ENCODE measurements around the gene RGS11. TPM values are rescaled to one million over a fixed set of nuclear protein-coding genes. Genes with fewer than 3 reads are reported as not detected.

The RGS11 gene
- total RNA-seq, 2 donors from 2014 or later: 14.8 to 15.3 TPM

DNA sequence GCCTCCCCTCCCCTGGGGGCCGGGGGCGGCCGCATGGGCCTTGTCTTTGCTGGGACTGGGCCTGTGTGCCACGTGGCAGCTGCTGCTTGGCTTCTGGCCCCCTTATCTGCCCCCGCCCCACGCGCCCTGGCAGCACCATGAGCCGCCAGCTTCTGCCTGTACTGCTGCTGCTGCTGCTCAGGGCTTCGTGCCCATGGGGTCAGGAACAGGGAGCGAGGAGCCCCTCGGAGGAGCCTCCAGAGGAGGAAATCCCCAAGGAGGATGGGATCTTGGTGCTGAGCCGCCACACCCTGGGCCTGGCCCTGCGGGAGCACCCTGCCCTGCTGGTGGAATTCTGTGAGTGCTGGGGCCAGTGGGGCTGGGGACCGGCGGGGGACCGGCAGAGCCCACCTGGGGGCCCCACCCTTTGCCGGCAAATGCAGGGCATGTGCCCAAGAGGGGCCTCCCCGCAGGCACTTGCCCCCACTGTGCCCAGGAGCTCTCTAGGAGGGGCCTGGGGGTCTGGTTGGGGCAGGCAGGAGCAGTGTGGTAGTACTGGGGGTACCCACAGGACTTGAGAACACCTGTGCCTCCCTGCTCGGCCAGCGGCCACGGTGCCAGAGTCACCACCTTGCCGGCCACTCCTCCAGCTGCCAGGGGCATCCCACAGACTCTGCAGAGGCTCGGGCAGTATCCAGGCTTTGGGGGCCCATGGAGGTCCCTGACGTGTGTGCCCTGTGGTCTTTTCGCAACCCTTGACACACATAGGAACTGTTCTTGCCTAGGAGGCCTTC lies 7.5 kb upstream of the RGS11 start, which contains the start of gene PDIA2:
Gene PDIA2 (plus strand): TSS at position 132 of the 773 bp plus-strand sequence. CDS start 6 bp downstream, at position 138.
- DNase-seq: no peak
- peak in 1 of 2 donors; percentile 5 for ATAC-seq
- intact Hi-C loops (cut with DNase I): no loop called here

DNA sequence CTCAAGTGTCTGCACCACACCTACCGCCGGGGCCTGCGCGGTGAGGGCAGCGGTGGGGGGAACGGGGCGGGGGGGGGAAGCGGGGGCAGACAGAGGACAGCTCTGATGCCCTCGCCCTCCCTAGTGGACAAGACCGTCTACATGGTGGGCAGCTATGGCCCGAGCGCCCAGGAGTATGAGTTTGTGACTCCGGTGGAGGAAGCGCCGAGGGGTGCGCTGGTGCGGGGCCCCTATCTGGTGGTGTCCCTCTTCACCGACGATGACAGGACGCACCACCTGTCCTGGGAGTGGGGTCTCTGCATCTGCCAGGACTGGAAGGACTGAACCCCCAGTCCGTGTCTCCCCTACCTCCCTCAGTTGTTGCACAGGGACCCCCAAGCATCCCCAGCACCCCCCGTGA lies 6.7 kb upstream of the RGS11 start:
- DNase-seq (no peak), ATAC-seq (no peak)
- intact Hi-C loops (cut with DNase I): no loop called here

DNA sequence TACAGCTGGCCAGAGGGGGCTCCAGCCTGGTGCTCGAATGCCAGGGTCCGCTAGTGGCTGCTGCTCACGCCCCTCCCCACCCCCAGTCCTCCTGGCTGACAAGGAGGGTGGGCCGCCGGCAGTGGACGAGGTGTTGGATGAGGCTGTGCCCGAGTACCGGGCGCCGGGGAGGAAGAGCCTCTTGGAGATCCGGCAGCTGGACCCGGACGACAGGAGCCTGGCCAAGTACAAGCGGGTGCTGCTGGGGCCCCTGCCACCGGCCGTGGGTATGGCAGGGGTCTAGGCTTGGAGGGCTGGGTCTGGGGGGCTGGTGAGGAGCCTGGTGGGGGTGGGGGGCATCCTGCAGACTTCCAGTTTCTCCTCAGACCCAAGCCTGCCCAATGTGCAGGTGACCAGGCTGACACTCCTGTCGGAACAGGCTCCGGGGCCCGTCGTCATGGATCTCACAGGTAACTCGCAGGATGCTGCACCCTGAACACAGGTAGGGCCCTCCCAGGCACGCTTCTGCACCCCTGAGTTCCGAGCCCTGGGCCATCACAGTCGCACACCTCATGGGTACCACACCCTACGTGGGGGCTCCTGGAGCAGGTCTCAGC lies 6.0 kb upstream of the RGS11 start:
- ATAC-seq (no peak), DNase-seq (no peak)
- intact Hi-C loops (cut with DNase I): no loop called here

DNA sequence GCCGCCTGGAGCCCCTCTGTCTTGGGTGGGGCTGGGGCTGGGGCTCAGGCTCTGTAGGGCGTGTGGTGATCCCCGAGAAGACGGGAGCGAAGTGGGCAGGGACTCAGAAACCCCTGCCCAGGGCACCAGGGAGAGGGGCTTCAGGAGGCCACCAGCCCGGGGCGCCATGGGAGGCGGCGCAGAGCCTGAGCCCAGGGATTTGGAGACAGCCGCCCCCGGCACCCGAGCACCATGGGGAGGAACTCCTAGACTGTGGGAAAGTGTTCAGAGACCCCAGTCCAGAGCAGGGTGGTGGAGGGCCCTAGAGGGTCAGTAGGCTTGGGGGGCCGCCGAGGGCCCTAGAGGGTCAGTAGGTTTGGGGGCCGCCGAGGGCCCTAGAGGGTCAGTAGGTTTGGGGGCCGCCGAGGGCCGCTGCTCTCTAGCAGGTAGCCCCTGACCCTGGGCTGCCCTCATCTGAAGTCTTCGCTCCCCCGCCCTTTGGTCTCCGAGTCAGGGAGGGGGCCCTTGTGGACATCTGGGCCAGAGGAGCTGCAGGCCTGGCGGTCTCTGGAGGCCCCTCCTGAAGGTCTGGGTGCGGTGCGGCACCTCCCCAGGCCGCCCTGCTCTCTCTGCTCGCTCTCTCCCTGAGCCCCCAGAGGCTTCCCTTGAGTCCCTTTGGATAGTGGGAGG lies 5.4 kb upstream of the RGS11 start:
- DNase-seq: no peak
- intact Hi-C loops (cut with DNase I): no loop called here
- ATAC-seq: no peak

GRCh38 chr16:280552-280951 lies 4.8 kb upstream of the RGS11 start, which contains the start of gene ARHGDIG:
ARHGDIG (plus strand) TSS chr16:280591; CDS start chr16:280681, 90 bp downstream.
- intact Hi-C loops (cut with DNase I): no loop called here
- peak in 1 of 2 donors; percentile 6 for ATAC-seq
- no peak for DNase-seq

GRCh38 chr16:280005-280460 lies 4.3 kb upstream of the RGS11 start:
- intact Hi-C loops (cut with DNase I): no loop called here
- DNase-seq (no peak), ATAC-seq (no peak)

- ATAC-seq (no peak), DNase-seq (no peak)
- intact Hi-C loops (cut with DNase I): no loop called here
These were observed 3.8 kb upstream of the RGS11 start for GRCh38 chr16:279531-279930.

- no peak for DNase-seq
- ATAC-seq: peak in 1 of 2 donors; percentile 26
- intact Hi-C loops (cut with DNase I): no loop called here
These were observed 3.2 kb upstream of the RGS11 start for GRCh38 chr16:278863-279366.

- no peak for DNase-seq
- intact Hi-C loops (cut with DNase I): no loop called here
- ATAC-seq: peak; percentile 17 to 58
These were observed 808 bp upstream of the RGS11 start for GRCh38 chr16:276426-277077.

GRCh38 chr16:275041-275641 lies 603 bp downstream of the RGS11 start:
- intact Hi-C loops (cut with DNase I): no loop called here
- peak; percentile 14 to 27 for ATAC-seq
- DNase-seq: no peak

GRCh38 chr16:273547-274421 lies 2.0 kb downstream of the RGS11 start:
- no peak for ATAC-seq
- DNase-seq: no peak
- intact Hi-C loops (cut with DNase I): no loop called here

GRCh38 chr16:272633-273546 lies 2.9 kb downstream of the RGS11 start:
- intact Hi-C loops (cut with DNase I): no loop called here
- DNase-seq: no peak
- ATAC-seq: no peak

DNA sequence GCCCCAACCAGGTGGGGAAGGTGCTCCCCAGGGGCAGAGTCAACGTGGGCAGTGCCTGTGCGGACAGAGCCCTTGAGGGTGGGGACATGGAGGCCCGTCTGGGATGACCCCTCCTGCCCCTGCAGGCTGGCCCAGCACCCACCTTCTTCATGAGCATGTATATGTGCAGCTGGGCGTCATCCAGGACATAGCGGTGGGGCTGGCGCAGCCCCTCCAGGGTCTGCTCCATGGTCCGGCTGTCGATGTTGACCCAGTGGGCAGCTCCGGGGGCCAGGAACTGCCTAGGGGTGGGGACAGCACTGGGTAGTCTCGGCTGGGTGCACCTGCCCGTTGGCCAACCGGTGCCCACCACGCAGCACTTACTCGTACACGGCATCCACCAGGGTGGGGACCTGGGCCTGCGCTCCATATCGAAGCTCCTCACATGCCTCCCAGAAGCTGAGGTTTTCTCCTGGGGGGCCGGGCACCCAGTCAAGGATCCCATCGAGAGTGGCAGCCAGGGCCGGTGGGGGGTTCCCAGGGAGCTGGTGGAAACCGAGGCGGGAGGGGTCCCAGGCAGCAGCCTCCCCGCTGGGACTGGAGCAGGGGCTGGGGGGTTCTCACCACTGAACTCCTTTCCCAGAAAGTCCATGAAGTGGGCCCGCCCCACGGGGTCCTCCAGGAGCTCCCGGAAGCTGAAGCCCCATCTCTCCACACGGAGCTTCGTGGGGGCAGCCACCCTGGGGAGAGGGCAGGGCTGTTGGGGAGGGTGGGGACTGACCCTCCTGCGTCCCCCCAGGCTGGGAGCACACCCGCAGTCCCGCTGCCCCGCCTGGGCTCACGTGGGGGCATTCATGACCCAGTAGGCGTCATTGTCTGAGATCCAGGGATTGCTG lies 5.1 kb downstream of the RGS11 start:
- DNase-seq: no peak
- intact Hi-C loops (cut with DNase I): no loop called here

DNA sequence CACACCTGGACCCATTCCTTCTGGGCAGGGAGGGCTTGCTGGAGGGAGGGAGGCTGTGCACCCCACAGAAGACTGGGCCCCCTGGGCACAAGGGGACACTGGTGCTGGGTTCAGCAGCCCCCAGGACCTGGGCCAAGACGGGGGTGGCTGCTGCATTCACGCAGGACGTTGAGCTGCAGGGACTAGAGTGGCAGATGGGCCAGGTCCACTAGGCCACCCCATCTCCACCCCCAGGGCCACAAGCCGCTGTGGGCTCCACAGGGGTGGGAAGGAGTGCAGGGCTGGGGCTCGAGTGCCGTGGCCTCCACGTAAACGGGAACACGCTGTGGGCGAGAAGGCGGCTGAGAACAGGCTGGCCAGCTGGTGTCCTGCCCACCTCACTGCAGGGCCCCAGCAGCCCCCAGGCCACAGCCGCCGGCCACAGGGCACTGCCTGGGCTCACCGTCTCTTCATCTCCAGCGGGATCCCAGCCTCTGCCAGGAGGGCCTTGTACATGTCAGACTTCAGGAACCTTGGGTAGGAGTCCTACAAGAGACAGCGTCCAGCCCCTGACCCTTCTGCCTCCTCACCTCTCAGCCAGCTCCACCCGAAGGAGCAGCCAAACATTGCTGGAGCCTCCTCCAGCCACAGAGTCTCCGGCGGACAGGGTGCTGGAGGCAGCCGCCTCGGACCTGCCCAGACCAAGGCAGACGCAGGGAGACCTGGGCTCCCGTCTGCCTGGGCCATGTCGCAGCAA lies 6.5 kb downstream of the RGS11 start:
- no peak for DNase-seq
- intact Hi-C loops (cut with DNase I): no loop called here
- ATAC-seq: no peak

More for the DNA sequence above, 5.1 kb downstream of the RGS11 start:
- ATAC-seq: no peak

Data from left cardiac atrium (tissue), 4 donors.